Endothelial cell of umbilical vein (primary cell): ENCODE results near the gene GSE1. TPM values are rescaled to one million over a fixed set of nuclear protein-coding genes. Genes with fewer than 3 reads are reported as not detected.

Experiments used
- BruUV-seq: library from RNA; stranded (reverse); fragments of 400-500 nt; replicated peaks from 2 replicates; lab custom pipeline; 2021; lab: Mats Ljungman, UMichigan
- CTCF ChIA-PET: fragments of 300-600, 350-600 bp; sonication (Branson Sonifier 250); formaldehyde crosslinking; loops from one replicate; lab custom pipeline; 2021; ENCODE audit warnings: antibody characterized with exemption, inconsistent platforms; lab: Charles Lee
- POLR2A ChIA-PET: fragments of 300-600, 350-600 bp; sonication (Branson Sonifier 250); formaldehyde crosslinking; loops from one replicate; lab custom pipeline; 2021; ENCODE audit warnings: antibody characterized with exemption, inconsistent platforms; lab: Charles Lee
- DNase-seq: peaks from one replicate; pipeline ENCODE4 v3.0.0-alpha.2; 2011; ENCODE audit warnings: low read depth, low spot score
- FAIRE-seq: peaks from 2 replicates; lab custom pipeline; 2011; peaks lifted over from hg19 to GRCh38; lab: Jason Lieb, UNC
- H2AFZ ChIP-seq: 2 replicates; pipeline ENCODE4 v1.6.0; 2012; ENCODE audit warnings: low read depth, low read length, control low read depth, inconsistent platforms
- H3K27ac ChIP-seq: 2 replicates; pipeline ENCODE4 v1.5.1; 2011; ENCODE audit warnings: low read depth, mild to moderate bottlenecking, control low read depth, low read length, moderate library complexity; ENCODE audit not compliant: insufficient read depth
- H3K27me3 ChIP-seq, 2 experiments: 2 replicates each; pipeline versions ENCODE4 v1.6.0 to v1.6.1; 2011; ENCODE audit warnings: low read length in 2 of 2, mixed read lengths in 1 of 2; ENCODE audit not compliant: control insufficient read depth in 2 of 2, insufficient read depth in 2 of 2
- H3K36me3 ChIP-seq, 2 experiments: 2 replicates in 1 of 2; 3 replicates in 1 of 2; pipeline ENCODE4 v1.5.1; 2011; ENCODE audit warnings: low read length in 2 of 2, mild to moderate bottlenecking in 1 of 2, moderate library complexity in 1 of 2; ENCODE audit not compliant: control insufficient read depth in 2 of 2, insufficient read depth in 2 of 2; ENCODE audit errors: extremely low read depth in 1 of 2
- H3K4me1 ChIP-seq: 3 replicates; pipeline ENCODE4 v1.5.1; 2011; ENCODE audit warnings: mild to moderate bottlenecking, low read length; ENCODE audit not compliant: control insufficient read depth, insufficient read depth; ENCODE audit errors: extremely low read depth
- H3K4me2 ChIP-seq: 2 replicates; pipeline ENCODE4 v1.6.1; 2011; ENCODE audit warnings: low read length, control low read depth, mixed read lengths; ENCODE audit not compliant: insufficient read depth
- H3K4me3 ChIP-seq, 3 experiments: fragments of 200-600 bp in 1 of 3; sonication (generic), shearing (Covaris generic) in 1 of 3; replicated peaks in 1 of 3; 2 replicates each; pipeline ENCODE4 v1.5.1; 2011 to 2016; ENCODE audit warnings: control low read depth in 3 of 3, low read length in 3 of 3, mild to moderate bottlenecking in 2 of 3, inconsistent platforms in 1 of 3, low read depth in 1 of 3, moderate library complexity in 1 of 3; ENCODE audit not compliant: insufficient read depth in 1 of 3
- H3K79me2 ChIP-seq: 2 replicates; pipeline ENCODE4 v1.6.0; 2012; ENCODE audit warnings: low read length, inconsistent platforms; ENCODE audit not compliant: control insufficient read depth, insufficient read depth
- H3K9ac ChIP-seq: replicated peaks from 2 replicates; pipeline ENCODE3; 2011; ENCODE audit warnings: low read length, control low read depth; ENCODE audit not compliant: insufficient read depth; ENCODE audit errors: extremely low read depth
- H3K9me1 ChIP-seq: replicated peaks from 3 replicates; pipeline ENCODE4 v1.6.0; 2011; ENCODE audit warnings: mild to moderate bottlenecking, low read length; ENCODE audit not compliant: control insufficient read depth, insufficient read depth; ENCODE audit errors: extremely low read depth
- H3K9me3 ChIP-seq: replicated peaks from 2 replicates; pipeline ENCODE4 v1.5.1; 2012; ENCODE audit warnings: low read length, inconsistent platforms; ENCODE audit not compliant: control insufficient read depth, insufficient read depth
- H4K20me1 ChIP-seq: replicated peaks from 2 replicates; pipeline ENCODE3; 2011; ENCODE audit warnings: mild to moderate bottlenecking, low read length; ENCODE audit not compliant: control insufficient read depth, insufficient read depth; ENCODE audit errors: extremely low read depth
- EZH2 ChIP-seq: IDR thresholded peaks from 2 replicates; pipeline ENCODE4 v1.6.1; 2012; ENCODE audit warnings: borderline replicate concordance, low read depth, mild to moderate bottlenecking, moderate library complexity, low read length, inconsistent platforms; ENCODE audit not compliant: severe bottlenecking
- FOS ChIP-seq: IDR thresholded peaks from 2 replicates; pipeline ENCODE4 v1.6.1; 2011; ENCODE audit warnings: mild to moderate bottlenecking, low read length, moderate library complexity, borderline replicate concordance; ENCODE audit not compliant: insufficient read depth
- GATA2 ChIP-seq: IDR thresholded peaks from 2 replicates; pipeline ENCODE4 v1.7.0; 2011; ENCODE audit warnings: low read depth, mild to moderate bottlenecking, moderate library complexity, mixed read lengths, low read length; ENCODE audit not compliant: insufficient read length, insufficient read depth
- JUN ChIP-seq: IDR thresholded peaks from 2 replicates; pipeline ENCODE4 v1.6.1; 2011; ENCODE audit warnings: borderline replicate concordance, low read depth; ENCODE audit not compliant: insufficient read length, insufficient read depth
- MYC ChIP-seq: IDR thresholded peaks from one replicate; pipeline ENCODE4 v1.6.1; 2011; ENCODE audit warnings: mild to moderate bottlenecking, low read depth, low read length
- POLR2A ChIP-seq: IDR thresholded peaks from 2 replicates; pipeline ENCODE4 v1.6.1; 2012; ENCODE audit warnings: low read depth, mild to moderate bottlenecking, control low read depth, low read length
- POLR2AphosphoS5 ChIP-seq: IDR thresholded peaks from 2 replicates; pipeline ENCODE4 v1.6.1; 2012; ENCODE audit warnings: low read depth, mild to moderate bottlenecking, control low read depth, low read length, moderate library complexity; ENCODE audit not compliant: insufficient read depth
- dilution Hi-C: fragments of 300-500 bp; cut with MboI; formaldehyde crosslinking; loops from one replicate; pipeline ENCODE4 v1.15.0; 2019; ENCODE audit warnings: low sequenced_read_pairs; ENCODE audit not compliant: extremely low pct_ligation_motif_present
- intact Hi-C: fragments of 100-400 bp; cut with micrococcal nuclease; formaldehyde crosslinking; loops from one replicate; pipeline ENCODE4 v1.10.0; 2022
- polyA plus RNA-seq, 4 experiments: library from polyadenylated mRNA; depleted of rRNA in 3 of 4; stranded (reverse) in 3 of 4; unstranded in 1 of 4; fragments of >200 nt; gene quantifications; 2 replicates each; pipeline versions ENCODE4 v1.2.1 to v1.2.3, GENCODE V29; 2011 to 2012; ENCODE audit warnings: missing spikeins in 1 of 4
- total RNA-seq: library from RNA; stranded (reverse); gene quantifications from 2 replicates; pipeline ENCODE4 v1.2.3, GENCODE V29; 2021
- TF ChIP-seq, protein P1 (sequence below): IDR thresholded peaks from 2 replicates; pipeline ENCODE4 v1.6.1; 2011; ENCODE audit not compliant: insufficient read depth, insufficient read length
- TF ChIP-seq, protein P2 (sequence below), 2 donors: IDR thresholded peaks; 1 replicate in 1 of 2; 2 replicates in 1 of 2; pipeline ENCODE4 v1.5.1; 2011; ENCODE audit warnings: low read length in 2 of 2, mild to moderate bottlenecking in 2 of 2, moderate library complexity in 2 of 2, control low read depth in 1 of 2, inconsistent platforms in 1 of 2, low read depth in 1 of 2; ENCODE audit not compliant: insufficient read depth in 1 of 2; ENCODE audit errors: extremely low read depth in 1 of 2

Gene GSE1
- total and polyA plus RNA-seq, 2 donors (not counting 3 experiments of a cell fraction or from before 2014, with no cell fraction given) = 4.2 to 18.3 TPM

DNA sequence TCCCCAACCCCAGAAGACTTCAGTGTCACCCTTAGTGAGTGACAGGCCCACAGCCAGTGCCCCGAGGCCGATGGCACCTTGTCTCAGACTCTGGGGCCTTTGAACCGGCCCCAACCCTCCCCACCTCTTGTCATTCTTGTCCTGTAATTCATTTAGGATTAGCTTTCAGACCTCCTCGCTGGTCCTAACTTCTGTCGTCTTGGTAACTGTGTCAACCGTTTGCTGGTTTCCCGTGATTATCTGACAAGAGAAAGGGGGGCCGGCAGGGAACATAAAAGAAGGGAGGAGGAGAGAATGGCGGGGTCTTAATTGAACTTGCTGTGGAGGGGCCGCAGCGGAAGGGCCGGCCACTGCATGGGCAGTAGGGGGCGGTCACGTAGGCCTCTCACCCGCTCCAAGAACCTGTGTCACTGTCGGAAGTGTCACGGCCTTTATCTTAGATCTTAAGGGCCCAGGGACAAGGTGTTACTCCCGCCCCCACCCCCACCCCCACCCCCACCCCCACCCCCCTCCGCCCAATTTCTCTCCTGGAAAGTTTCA, 46.5 kb upstream of the GSE1 start:
- Histone ChIP-seq H3K9ac (no peak overlapping the region), H4K20me1 (peaks cover 3% of the 10 kb centered on the region), H3K27ac (no peak overlapping the region), H3K4me2 (no peak overlapping the region), H3K4me3 (no peak overlapping the region), H3K27me3 (no peaks in the 10 kb centered on the region), H3K9me3 (no peaks in the 10 kb centered on the region), H3K9me1 (no peaks in the 10 kb centered on the region), H3K36me3 (no peaks in the 10 kb centered on the region), H3K79me2 (no peaks in the 10 kb centered on the region), H2AFZ (no peak overlapping the region), H3K4me1 (peaks cover 11% of the 10 kb centered on the region)
- dilution Hi-C loops = no loop called here
- TF ChIP-seq, protein P1, sequence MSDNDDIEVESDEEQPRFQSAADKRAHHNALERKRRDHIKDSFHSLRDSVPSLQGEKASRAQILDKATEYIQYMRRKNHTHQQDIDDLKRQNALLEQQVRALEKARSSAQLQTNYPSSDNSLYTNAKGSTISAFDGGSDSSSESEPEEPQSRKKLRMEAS = no peak
- TF ChIP-seq FOS = no peak
- TF ChIP-seq MYC = no peak
- intact Hi-C loops = no loop called here
- ChIA-PET POLR2A (no interaction called here), CTCF (interaction anchor here (0.9 to 1.5 kb wide), 2 partner anchors 9 to 13 kb away, joined by 3 read pairs; no protein-coding TSS in a partner anchor)
- DNase-seq (no peak), FAIRE-seq (no peak)
- no TSS peak for BruUV-seq

DNA sequence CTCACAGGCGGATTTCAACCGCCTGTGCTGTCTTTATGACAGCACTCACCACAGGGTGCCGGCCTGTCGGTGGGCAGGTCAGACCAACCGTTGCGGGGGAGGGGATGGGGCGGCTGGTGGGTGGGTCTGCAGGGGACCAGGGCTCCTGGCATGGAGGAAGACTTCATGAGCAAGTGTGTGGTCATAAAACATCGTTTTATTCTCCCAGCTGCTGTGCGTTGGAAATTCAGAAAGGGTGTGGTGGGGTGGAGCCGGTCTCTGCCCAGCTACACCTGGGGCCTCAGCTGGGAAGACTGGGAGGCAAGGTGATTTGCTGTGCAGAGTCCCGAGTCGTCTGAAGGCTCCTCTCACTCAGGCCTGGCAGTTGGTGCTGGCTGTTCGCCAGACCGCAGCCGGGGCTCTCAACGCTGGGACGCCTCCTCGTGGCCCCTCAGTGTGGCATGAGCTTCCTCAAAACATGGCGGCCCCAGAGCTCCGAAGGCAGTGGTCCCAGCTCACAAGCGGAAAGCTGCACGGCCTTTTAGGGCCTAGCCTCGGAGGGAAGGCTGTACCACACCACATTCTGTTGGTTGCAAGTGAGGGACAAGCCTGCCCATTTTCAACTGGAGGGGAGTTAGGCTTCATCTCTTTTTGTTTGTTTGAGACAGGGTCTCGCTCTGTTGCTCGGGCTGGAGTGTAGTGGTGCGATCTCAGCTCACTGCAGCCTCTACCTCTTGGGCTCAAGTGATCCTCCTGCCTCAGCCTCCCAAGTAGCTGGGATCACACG, 45.8 kb upstream of the GSE1 start:
- Histone ChIP-seq H3K9me3 (no peaks in the 10 kb centered on the region), H3K36me3 (no peaks in the 10 kb centered on the region), H3K27me3 (no peaks in the 10 kb centered on the region), H3K4me2 (no peak overlapping the region), H4K20me1 (peaks cover 3% of the 10 kb centered on the region), H2AFZ (no peak overlapping the region), H3K4me3 (no peak overlapping the region), H3K9me1 (no peaks in the 10 kb centered on the region), H3K9ac (no peak overlapping the region), H3K79me2 (no peaks in the 10 kb centered on the region), H3K4me1 (peaks cover 11% of the 10 kb centered on the region), H3K27ac (no peak overlapping the region)
- no peak for TF ChIP-seq FOS
- TF ChIP-seq GATA2 = no peak
- TF ChIP-seq POLR2AphosphoS5 = no peak
- no peak for TF ChIP-seq POLR2A
- no peak for TF ChIP-seq JUN
- TF ChIP-seq, protein P1 = no peak
- TF ChIP-seq EZH2 = no peak
- TF ChIP-seq, protein P2, sequence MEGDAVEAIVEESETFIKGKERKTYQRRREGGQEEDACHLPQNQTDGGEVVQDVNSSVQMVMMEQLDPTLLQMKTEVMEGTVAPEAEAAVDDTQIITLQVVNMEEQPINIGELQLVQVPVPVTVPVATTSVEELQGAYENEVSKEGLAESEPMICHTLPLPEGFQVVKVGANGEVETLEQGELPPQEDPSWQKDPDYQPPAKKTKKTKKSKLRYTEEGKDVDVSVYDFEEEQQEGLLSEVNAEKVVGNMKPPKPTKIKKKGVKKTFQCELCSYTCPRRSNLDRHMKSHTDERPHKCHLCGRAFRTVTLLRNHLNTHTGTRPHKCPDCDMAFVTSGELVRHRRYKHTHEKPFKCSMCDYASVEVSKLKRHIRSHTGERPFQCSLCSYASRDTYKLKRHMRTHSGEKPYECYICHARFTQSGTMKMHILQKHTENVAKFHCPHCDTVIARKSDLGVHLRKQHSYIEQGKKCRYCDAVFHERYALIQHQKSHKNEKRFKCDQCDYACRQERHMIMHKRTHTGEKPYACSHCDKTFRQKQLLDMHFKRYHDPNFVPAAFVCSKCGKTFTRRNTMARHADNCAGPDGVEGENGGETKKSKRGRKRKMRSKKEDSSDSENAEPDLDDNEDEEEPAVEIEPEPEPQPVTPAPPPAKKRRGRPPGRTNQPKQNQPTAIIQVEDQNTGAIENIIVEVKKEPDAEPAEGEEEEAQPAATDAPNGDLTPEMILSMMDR (IDR thresholded peaks at IDR 0.05; ENCODE audit: extremely low read depth in 1 of 2, insufficient read depth in 1 of 2, low read depth in 1 of 2, low read length in 2 of 2) = no peak
- TF ChIP-seq MYC = no peak
- intact Hi-C loops = no loop called here
- ChIA-PET CTCF (interaction anchor here (0.9 to 1.1 kb wide), 3 partner anchors 10 to 49 kb away, joined by 3 to 4 read pairs (median 3); no protein-coding TSS in a partner anchor), POLR2A (no interaction called here)
- FAIRE-seq = no peak
- dilution Hi-C loops = no loop called here
- DNase-seq = no peak
- BruUV-seq = no TSS peak
